ENCODE measurements around the gene THNSL1. TPM values are rescaled to one million over a fixed set of nuclear protein-coding genes. Genes with fewer than 3 reads are reported as not detected.
A peak's percentile ranks its signal among the peaks of the same experiment; 100 is the strongest.

Gene THNSL1
- total and polyA plus RNA-seq, 9 of the 15 experiments (the other 6 are each of a cell fraction or from before 2014, with no cell fraction given): 4.5 to 8.6 (median 6.3) TPM

GRCh38 chr10:24988831-24989640 is 27.4 kb upstream of the THNSL1 start (continued):
- TF ChIP-seq ZNF592 (IDR thresholded peaks at IDR 0.05) (0 out of 2 replicates have a peak, but pooled peaks have one; percentile 31), ETV1 (tag; conservative IDR thresholded peaks at IDR 0.05; ENCODE audit: low read depth) (peak; percentile 38), ZNF143 (CRISPR knock-in tag; IDR thresholded peaks at IDR 0.05) (no peak), YY1 (IDR thresholded peaks at IDR 0.05; ENCODE audit: borderline replicate concordance in 1 of 3, control insufficient read depth in 1 of 3, extremely low read depth in 1 of 3, insufficient read depth in 3 of 3, insufficient read length in 1 of 3, insufficient replicate concordance in 2 of 3, low read depth in 1 of 3, low read length in 2 of 3) (peak in 1 of 3 experiments; percentile 9), DPF2 (IDR thresholded peaks at IDR 0.05) (peak; percentile 79), KDM1A (IDR thresholded peaks at IDR 0.05) (peak in 1 of 2 experiments; percentile 28; a peak in 1 of 4 replicates), SMARCA4 (IDR thresholded peaks at IDR 0.05) (peak; percentile 69), PBX2 (CRISPR knock-in tag; IDR thresholded peaks at IDR 0.05; ENCODE audit: low read depth) (no peak), PBX2 (tag; conservative IDR thresholded peaks at IDR 0.05; ENCODE audit: low read depth) (peak; percentile 65), ZNF639 (CRISPR knock-in tag; conservative IDR thresholded peaks at IDR 0.05 in 1 of 2, IDR thresholded peaks at IDR 0.05 in 1 of 2) (no peak), CREM (IDR thresholded peaks at IDR 0.05; ENCODE audit: low read depth) (0 out of 2 replicates have a peak, but pooled peaks have one; percentile 9), CREB1 (IDR thresholded peaks at IDR 0.05) (peak; percentile 44), CREB1 (CRISPR knock-in tag; IDR thresholded peaks at IDR 0.05) (no peak), LEF1 (IDR thresholded peaks at IDR 0.05) (peak; percentile 91; the same call in 1 of the 2 replicates), SMARCE1 (IDR thresholded peaks at IDR 0.05) (peak; percentile 47; the same call in 1 of the 2 replicates)
